ENCODE measurements around the gene SIRPA. TPM values are rescaled to one million over a fixed set of nuclear protein-coding genes. Genes with fewer than 3 reads are reported as not detected.

The SIRPA gene
- total RNA-seq, 1 donor from 2014 or later: 15.7 TPM

Other genes starting within 250 kb of the SIRPA start
- not detected for gene SIRPG, start 237.6 kb upstream of the SIRPA start, total RNA-seq
- gene PDYN, start 98.7 kb downstream of the SIRPA start, total RNA-seq: not detected
- gene STK35, start 206.4 kb downstream of the SIRPA start, total RNA-seq: 18.8 TPM